ENCODE results near the gene DDX1.

Gene DDX1

DNA sequence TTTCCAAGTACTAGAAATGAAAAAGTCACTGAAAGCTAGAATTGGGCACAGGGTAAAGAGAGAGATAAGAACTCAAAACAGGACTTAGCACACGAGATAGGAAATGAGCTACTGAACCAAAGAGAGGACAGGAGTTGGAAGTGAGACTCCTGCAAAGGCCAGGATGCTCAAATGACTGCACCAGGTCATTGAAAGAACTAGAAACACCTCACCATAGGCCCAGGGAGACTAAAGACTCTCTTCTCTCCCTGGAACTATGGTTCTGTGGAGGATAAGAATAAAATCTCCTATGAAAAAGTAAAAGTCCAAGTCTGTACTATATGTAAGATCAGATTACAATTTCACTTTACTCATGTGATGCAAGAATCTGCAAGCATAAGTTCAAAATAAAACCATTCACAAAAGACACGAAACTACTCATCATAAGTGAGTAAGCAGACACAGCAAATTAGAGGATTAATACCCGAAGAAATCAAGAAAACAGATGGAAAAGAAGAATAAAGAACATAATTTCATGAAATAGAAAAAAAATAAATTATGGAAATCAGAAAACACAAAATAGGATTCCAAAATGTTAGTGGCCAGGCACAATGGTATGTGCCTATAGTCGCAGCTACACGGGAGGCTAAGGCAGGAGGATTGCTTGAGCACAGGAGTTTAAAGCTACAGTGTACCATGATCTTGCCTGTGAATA, 37.0 kb upstream of the DDX1 start:
- Histone ChIP-seq H3K36me3 (ENCODE audit: control insufficient read depth, insufficient read depth, low read length, severe bottlenecking) (peaks cover 44% of the 10 kb centered on the region), H3K4me3 (ENCODE audit: low read length) (no peak overlapping the region), H3K9ac (ENCODE audit: low read length) (no peak overlapping the region), H3K27me3 (replicated peaks; ENCODE audit: control insufficient read depth, insufficient read depth, low read length) (no peaks in the 10 kb centered on the region), H3K4me1 (ENCODE audit: control insufficient read depth, insufficient read depth, low read length) (peaks cover 7% of the 10 kb centered on the region), H3K9me3 (ENCODE audit: control insufficient read depth, low read length) (no peaks in the 10 kb centered on the region)
- peak; percentile 70 for DNase-seq (ENCODE audit: low read depth)

GRCh38 chr2:15555760-15556193, 35.9 kb upstream of the DDX1 start:
- DNase-seq (ENCODE audit: low read depth), result no peak
- Histone ChIP-seq H3K36me3 (ENCODE audit: control insufficient read depth, insufficient read depth, low read length, severe bottlenecking) (peaks cover 38% of the 10 kb centered on the region), H3K9me3 (ENCODE audit: control insufficient read depth, low read length) (no peaks in the 10 kb centered on the region), H3K9ac (ENCODE audit: low read length) (no peak overlapping the region), H3K4me1 (ENCODE audit: control insufficient read depth, insufficient read depth, low read length) (peaks cover 10% of the 10 kb centered on the region), H3K27me3 (replicated peaks; ENCODE audit: control insufficient read depth, insufficient read depth, low read length) (no peaks in the 10 kb centered on the region), H3K4me3 (ENCODE audit: low read length) (no peak overlapping the region)

DNA sequence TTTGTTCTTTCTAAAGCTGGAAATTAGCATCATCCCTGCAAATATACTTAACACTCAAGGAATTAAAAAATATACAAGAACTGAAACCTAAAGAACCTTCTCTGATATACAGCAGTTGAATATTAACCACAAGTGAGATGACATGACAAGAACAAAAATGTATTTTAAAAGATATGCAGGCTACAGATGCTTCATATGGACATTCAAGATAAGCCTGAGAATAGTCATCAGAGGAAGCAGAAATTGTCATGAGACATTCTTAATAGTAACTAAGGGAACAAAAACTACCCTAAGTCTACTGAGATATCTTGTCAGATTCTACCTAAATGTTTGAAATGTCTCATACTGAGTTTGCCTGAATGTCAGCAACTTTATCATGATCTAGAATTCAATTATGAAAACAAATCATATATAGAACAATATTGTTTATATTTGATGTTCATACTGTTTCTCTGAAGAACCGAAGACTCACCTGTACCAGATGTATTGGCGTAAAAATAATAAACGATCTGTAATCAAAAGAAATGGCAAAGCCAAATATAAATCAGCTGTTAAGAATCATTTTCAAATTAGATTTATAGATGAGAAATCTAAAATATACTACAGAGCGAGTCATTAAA, 35.2 kb upstream of the DDX1 start:
- DNase-seq (ENCODE audit: low read depth), result no peak
- peaks cover 10% of the 10 kb centered on the region for H3K4me1 ChIP-seq (ENCODE audit: control insufficient read depth, insufficient read depth, low read length)

DNA sequence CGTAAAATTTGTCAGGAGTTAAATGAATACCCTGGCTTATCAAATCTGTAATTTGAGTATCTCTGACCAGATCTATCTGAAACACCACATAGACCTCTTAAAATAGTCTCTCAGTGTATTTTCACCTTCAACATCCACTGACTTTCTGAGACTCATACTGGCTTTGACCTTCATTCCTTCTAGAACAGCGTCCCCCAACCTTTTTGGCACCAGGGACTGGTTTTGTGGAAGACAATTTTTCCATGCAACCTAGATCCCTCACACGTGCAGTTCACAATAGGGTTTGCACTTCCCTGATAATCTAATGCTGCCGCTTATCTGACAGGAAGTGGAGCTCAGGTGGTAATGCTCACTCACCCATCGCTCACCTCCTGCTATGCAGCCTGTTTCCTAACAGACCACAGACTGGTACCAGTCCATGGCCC, 33.8 kb upstream of the DDX1 start:
- Histone ChIP-seq H3K27me3 (replicated peaks; ENCODE audit: control insufficient read depth, insufficient read depth, low read length) (no peaks in the 10 kb centered on the region), H3K36me3 (ENCODE audit: control insufficient read depth, insufficient read depth, low read length, severe bottlenecking) (peaks cover 24% of the 10 kb centered on the region), H3K9ac (ENCODE audit: low read length) (no peak overlapping the region), H3K4me3 (ENCODE audit: low read length) (no peak overlapping the region), H3K4me1 (ENCODE audit: control insufficient read depth, insufficient read depth, low read length) (peaks cover 10% of the 10 kb centered on the region), H3K9me3 (ENCODE audit: control insufficient read depth, low read length) (no peaks in the 10 kb centered on the region)
- DNase-seq (ENCODE audit: low read depth), result no peak

More for the DNA sequence above, 35.2 kb upstream of the DDX1 start:
- Histone ChIP-seq H3K9me3 (ENCODE audit: control insufficient read depth, low read length) (no peaks in the 10 kb centered on the region), H3K36me3 (ENCODE audit: control insufficient read depth, insufficient read depth, low read length, severe bottlenecking) (peaks cover 37% of the 10 kb centered on the region), H3K9ac (ENCODE audit: low read length) (no peak overlapping the region), H3K4me3 (ENCODE audit: low read length) (no peak overlapping the region), H3K27me3 (replicated peaks; ENCODE audit: control insufficient read depth, insufficient read depth, low read length) (no peaks in the 10 kb centered on the region)

- H3K27me3 ChIP-seq (replicated peaks; ENCODE audit: control insufficient read depth, insufficient read depth, low read length), result no peaks in the 10 kb centered on the region
- peak overlapping the region; percentile 79 for H3K9ac ChIP-seq (ENCODE audit: low read length)
- no peaks in the 10 kb centered on the region for H3K9me3 ChIP-seq (ENCODE audit: control insufficient read depth, low read length)
- DNase-seq (ENCODE audit: low read depth), result peak; percentile 29
- peaks cover 10% of the 10 kb centered on the region for H3K4me1 ChIP-seq (ENCODE audit: control insufficient read depth, insufficient read depth, low read length)
- H3K36me3 ChIP-seq (ENCODE audit: control insufficient read depth, insufficient read depth, low read length, severe bottlenecking), result peaks cover 10% of the 10 kb centered on the region
- peak overlapping the region; percentile 93 for H3K4me3 ChIP-seq (ENCODE audit: low read length)
Measured at GRCh38 chr2:15559379-15560139, 32.1 kb upstream of the DDX1 start.

DNA sequence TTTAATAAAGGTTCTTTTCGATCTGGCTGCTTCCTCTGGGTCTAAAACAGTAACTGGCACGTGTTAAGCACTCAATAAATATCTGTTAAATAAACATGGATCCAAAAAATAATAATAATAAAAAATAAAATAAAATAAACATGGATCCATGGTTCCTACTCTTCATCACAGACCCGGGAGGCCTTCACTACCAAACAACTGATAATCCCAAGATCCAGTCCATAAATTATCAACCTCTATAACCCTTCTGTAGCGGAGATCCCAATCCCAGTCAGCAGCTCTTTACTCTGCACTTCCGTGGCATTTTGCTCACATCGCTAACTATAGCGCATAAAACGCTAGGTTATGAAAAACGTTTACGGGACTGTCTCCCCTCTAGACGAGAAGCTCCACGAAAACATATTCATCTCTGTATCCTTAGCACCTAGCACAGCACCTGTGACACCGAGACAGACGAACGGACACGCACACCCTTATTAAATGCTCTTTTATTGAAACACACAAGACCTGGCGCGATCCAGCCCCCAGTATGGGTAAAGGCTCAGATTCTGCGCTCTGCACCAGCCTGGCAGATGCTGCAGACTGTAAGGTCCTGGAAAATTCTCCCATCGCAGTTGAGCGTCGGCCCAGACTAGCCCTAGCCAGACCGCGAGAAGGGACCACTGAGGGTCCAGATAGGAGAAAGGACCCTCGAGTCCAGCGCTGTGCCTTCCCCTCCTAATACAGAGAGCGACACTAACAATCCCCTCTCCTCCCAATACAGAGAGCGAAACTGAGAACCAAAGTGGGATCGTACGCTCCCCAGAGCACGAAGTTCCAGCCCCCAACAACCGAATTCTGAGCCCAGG, 31.3 kb upstream of the DDX1 start:
- Histone ChIP-seq H3K4me3 (ENCODE audit: low read length) (peak overlapping the region; percentile 93), H3K36me3 (ENCODE audit: control insufficient read depth, insufficient read depth, low read length, severe bottlenecking) (peaks cover 10% of the 10 kb centered on the region)
- peak; percentile 72 for DNase-seq (ENCODE audit: low read depth)

DNA sequence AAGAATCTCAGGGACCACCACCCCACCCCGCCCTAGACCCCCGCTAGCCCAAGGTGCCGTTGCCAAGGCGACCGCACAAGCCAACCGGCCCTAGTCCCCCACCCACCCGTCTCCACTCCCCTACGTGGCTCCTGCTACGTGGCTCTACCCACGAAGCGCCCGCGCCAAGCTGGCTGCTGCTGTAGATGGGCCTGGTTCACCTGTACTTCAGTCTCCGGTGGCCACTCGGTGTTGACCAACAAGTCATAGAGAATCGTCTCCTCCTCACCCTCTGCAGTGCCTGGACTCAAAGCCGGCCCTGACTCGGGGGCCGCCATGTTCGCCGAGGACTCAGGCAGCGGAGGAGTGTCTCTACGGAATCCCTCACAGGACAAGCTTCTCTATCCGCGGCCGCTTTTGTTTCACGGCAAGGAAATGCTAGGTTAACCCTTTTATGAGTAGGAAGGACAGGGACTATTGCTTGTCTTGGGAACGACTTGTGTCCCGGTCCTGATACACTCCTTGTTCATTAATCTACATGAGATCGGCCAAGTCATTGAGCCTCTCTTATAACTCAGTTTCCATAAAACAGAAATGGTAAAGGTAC, 30.6 kb upstream of the DDX1 start, which contains the start of gene NBAS:
NBAS (minus strand) TSS at position 347 of the 586 bp plus-strand sequence; CDS start at position 317, 30 bp downstream.
- Histone ChIP-seq H3K36me3 (ENCODE audit: control insufficient read depth, insufficient read depth, low read length, severe bottlenecking) (peaks cover 4% of the 10 kb centered on the region), H3K4me3 (ENCODE audit: low read length) (peak within 1 kb of the TSS; percentile 93), H3K9me3 (ENCODE audit: control insufficient read depth, low read length) (no peaks in the 10 kb centered on the region), H3K4me1 (ENCODE audit: control insufficient read depth, insufficient read depth, low read length) (peaks cover 10% of the 10 kb centered on the region), H3K9ac (ENCODE audit: low read length) (peak within 1 kb of the TSS; percentile 79), H3K27me3 (replicated peaks; ENCODE audit: control insufficient read depth, insufficient read depth, low read length) (no peaks in the 10 kb centered on the region)
- DNase-seq (ENCODE audit: low read depth), result peak; percentile 94

More for the DNA sequence above, 31.3 kb upstream of the DDX1 start:
- no peaks in the 10 kb centered on the region for H3K27me3 ChIP-seq (replicated peaks; ENCODE audit: control insufficient read depth, insufficient read depth, low read length)
- peak overlapping the region; percentile 79 for H3K9ac ChIP-seq (ENCODE audit: low read length)
- H3K9me3 ChIP-seq (ENCODE audit: control insufficient read depth, low read length), result no peaks in the 10 kb centered on the region
- H3K4me1 ChIP-seq (ENCODE audit: control insufficient read depth, insufficient read depth, low read length), result peaks cover 10% of the 10 kb centered on the region

DNA sequence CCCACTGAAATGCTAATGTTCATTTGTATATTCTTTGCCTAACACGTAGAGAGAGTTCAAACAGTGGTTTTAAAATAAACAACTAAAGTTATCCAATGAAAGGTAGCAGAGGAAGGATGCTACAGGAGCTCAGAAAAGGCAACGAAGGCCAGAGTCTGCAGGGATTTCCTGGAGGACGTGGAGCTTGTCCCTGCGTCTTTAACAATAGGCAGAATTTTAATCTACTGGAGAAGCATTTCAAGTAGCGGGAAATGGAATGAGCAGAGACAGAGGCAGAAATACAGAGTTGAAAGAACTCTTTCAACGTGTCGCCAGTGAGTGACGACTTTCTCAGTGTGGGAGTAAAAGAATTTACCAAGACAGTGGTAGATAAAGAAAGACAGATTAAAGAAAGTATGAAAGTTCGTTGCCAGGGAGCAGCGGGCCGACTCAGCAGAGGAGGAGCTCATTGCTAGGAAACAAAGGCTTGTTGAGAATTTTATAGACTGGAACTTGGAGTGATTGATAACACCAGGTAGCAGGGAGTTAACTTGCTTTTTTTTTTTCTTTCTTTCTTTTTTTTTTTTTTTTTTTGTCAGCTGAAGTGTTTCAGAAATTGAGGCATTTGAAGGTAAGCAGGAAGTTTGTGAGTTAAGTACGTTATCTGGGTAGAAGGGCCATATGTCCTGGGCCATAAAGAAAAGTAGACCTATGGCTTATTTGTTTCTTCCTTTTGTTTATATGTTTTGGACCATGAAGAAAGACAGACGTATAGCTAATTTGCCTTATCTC, 29.9 kb upstream of the DDX1 start:
- no peaks in the 10 kb centered on the region for H3K9me3 ChIP-seq (ENCODE audit: control insufficient read depth, low read length)

GRCh38 chr2:15562354-15563031, 29.2 kb upstream of the DDX1 start:
- peaks cover 10% of the 10 kb centered on the region for H3K4me1 ChIP-seq (ENCODE audit: control insufficient read depth, insufficient read depth, low read length)
- peak overlapping the region; percentile 93 for H3K4me3 ChIP-seq (ENCODE audit: low read length)
- no peak for DNase-seq (ENCODE audit: low read depth)
- no peaks in the 10 kb centered on the region for H3K9me3 ChIP-seq (ENCODE audit: control insufficient read depth, low read length)
- H3K9ac ChIP-seq (ENCODE audit: low read length), result peak overlapping the region; percentile 79
- H3K36me3 ChIP-seq (ENCODE audit: control insufficient read depth, insufficient read depth, low read length, severe bottlenecking), result no peaks in the 10 kb centered on the region
- no peaks in the 10 kb centered on the region for H3K27me3 ChIP-seq (replicated peaks; ENCODE audit: control insufficient read depth, insufficient read depth, low read length)

More for the DNA sequence above, 29.9 kb upstream of the DDX1 start:
- Histone ChIP-seq H3K4me1 (ENCODE audit: control insufficient read depth, insufficient read depth, low read length) (peaks cover 10% of the 10 kb centered on the region), H3K36me3 (ENCODE audit: control insufficient read depth, insufficient read depth, low read length, severe bottlenecking) (no peaks in the 10 kb centered on the region), H3K27me3 (replicated peaks; ENCODE audit: control insufficient read depth, insufficient read depth, low read length) (no peaks in the 10 kb centered on the region), H3K4me3 (ENCODE audit: low read length) (peak overlapping the region; percentile 93), H3K9ac (ENCODE audit: low read length) (peak overlapping the region; percentile 79)
- DNase-seq (ENCODE audit: low read depth), result peak; percentile 59

Data from adipocyte (in vitro differentiated cells).